Endothelial cell of umbilical vein (primary cell): ENCODE measurements around the gene CD27. TPM values are rescaled to one million over a fixed set of nuclear protein-coding genes. Genes with fewer than 3 reads are reported as not detected.
"Not testable (repeated sequence)": the region's sequence is repeated elsewhere in the genome, so short reads cannot be mapped to it uniquely, and the experiment has no call there.

ENCODE experiments used
- BruUV-seq: library from RNA; stranded (reverse); fragments of 400-500 nt; replicated peaks from 2 replicates; lab custom pipeline; 2021; lab: Mats Ljungman, UMichigan
- CTCF ChIA-PET: fragments of 300-600, 350-600 bp; sonication (Branson Sonifier 250); formaldehyde crosslinking; loops from one replicate; lab custom pipeline; 2021; ENCODE audit warnings: antibody characterized with exemption, inconsistent platforms; lab: Charles Lee
- POLR2A ChIA-PET: fragments of 300-600, 350-600 bp; sonication (Branson Sonifier 250); formaldehyde crosslinking; loops from one replicate; lab custom pipeline; 2021; ENCODE audit warnings: antibody characterized with exemption, inconsistent platforms; lab: Charles Lee
- DNase-seq: peaks from one replicate; pipeline ENCODE4 v3.0.0-alpha.2; 2011; ENCODE audit warnings: low read depth, low spot score
- FAIRE-seq: peaks from 2 replicates; lab custom pipeline; 2011; peaks lifted over from hg19 to GRCh38; lab: Jason Lieb, UNC
- H2AFZ ChIP-seq: 2 replicates; pipeline ENCODE4 v1.6.0; 2012; ENCODE audit warnings: low read depth, low read length, control low read depth, inconsistent platforms
- H3K27ac ChIP-seq: 2 replicates; pipeline ENCODE4 v1.5.1; 2011; ENCODE audit warnings: low read depth, mild to moderate bottlenecking, control low read depth, low read length, moderate library complexity; ENCODE audit not compliant: insufficient read depth
- H3K27me3 ChIP-seq, 2 experiments: 2 replicates each; pipeline versions ENCODE4 v1.6.0 to v1.6.1; 2011; ENCODE audit warnings: low read length in 2 of 2, mixed read lengths in 1 of 2; ENCODE audit not compliant: control insufficient read depth in 2 of 2, insufficient read depth in 2 of 2
- H3K36me3 ChIP-seq, 2 experiments: 2 replicates in 1 of 2; 3 replicates in 1 of 2; pipeline ENCODE4 v1.5.1; 2011; ENCODE audit warnings: low read length in 2 of 2, mild to moderate bottlenecking in 1 of 2, moderate library complexity in 1 of 2; ENCODE audit not compliant: control insufficient read depth in 2 of 2, insufficient read depth in 2 of 2; ENCODE audit errors: extremely low read depth in 1 of 2
- H3K4me1 ChIP-seq: 3 replicates; pipeline ENCODE4 v1.5.1; 2011; ENCODE audit warnings: mild to moderate bottlenecking, low read length; ENCODE audit not compliant: control insufficient read depth, insufficient read depth; ENCODE audit errors: extremely low read depth
- H3K4me2 ChIP-seq: 2 replicates; pipeline ENCODE4 v1.6.1; 2011; ENCODE audit warnings: low read length, control low read depth, mixed read lengths; ENCODE audit not compliant: insufficient read depth
- H3K4me3 ChIP-seq, 3 experiments: fragments of 200-600 bp in 1 of 3; sonication (generic), shearing (Covaris generic) in 1 of 3; replicated peaks in 1 of 3; 2 replicates each; pipeline ENCODE4 v1.5.1; 2011 to 2016; ENCODE audit warnings: control low read depth in 3 of 3, low read length in 3 of 3, mild to moderate bottlenecking in 2 of 3, inconsistent platforms in 1 of 3, low read depth in 1 of 3, moderate library complexity in 1 of 3; ENCODE audit not compliant: insufficient read depth in 1 of 3
- H3K79me2 ChIP-seq: 2 replicates; pipeline ENCODE4 v1.6.0; 2012; ENCODE audit warnings: low read length, inconsistent platforms; ENCODE audit not compliant: control insufficient read depth, insufficient read depth
- H3K9ac ChIP-seq: replicated peaks from 2 replicates; pipeline ENCODE3; 2011; ENCODE audit warnings: low read length, control low read depth; ENCODE audit not compliant: insufficient read depth; ENCODE audit errors: extremely low read depth
- H3K9me1 ChIP-seq: replicated peaks from 3 replicates; pipeline ENCODE4 v1.6.0; 2011; ENCODE audit warnings: mild to moderate bottlenecking, low read length; ENCODE audit not compliant: control insufficient read depth, insufficient read depth; ENCODE audit errors: extremely low read depth
- H3K9me3 ChIP-seq: replicated peaks from 2 replicates; pipeline ENCODE4 v1.5.1; 2012; ENCODE audit warnings: low read length, inconsistent platforms; ENCODE audit not compliant: control insufficient read depth, insufficient read depth
- H4K20me1 ChIP-seq: replicated peaks from 2 replicates; pipeline ENCODE3; 2011; ENCODE audit warnings: mild to moderate bottlenecking, low read length; ENCODE audit not compliant: control insufficient read depth, insufficient read depth; ENCODE audit errors: extremely low read depth
- FOS ChIP-seq: IDR thresholded peaks from 2 replicates; pipeline ENCODE4 v1.6.1; 2011; ENCODE audit warnings: mild to moderate bottlenecking, low read length, moderate library complexity, borderline replicate concordance; ENCODE audit not compliant: insufficient read depth
- GATA2 ChIP-seq: IDR thresholded peaks from 2 replicates; pipeline ENCODE4 v1.7.0; 2011; ENCODE audit warnings: low read depth, mild to moderate bottlenecking, moderate library complexity, mixed read lengths, low read length; ENCODE audit not compliant: insufficient read length, insufficient read depth
- dilution Hi-C: fragments of 300-500 bp; cut with MboI; formaldehyde crosslinking; loops from one replicate; pipeline ENCODE4 v1.15.0; 2019; ENCODE audit warnings: low sequenced_read_pairs; ENCODE audit not compliant: extremely low pct_ligation_motif_present
- intact Hi-C: fragments of 100-400 bp; cut with micrococcal nuclease; formaldehyde crosslinking; loops from one replicate; pipeline ENCODE4 v1.10.0; 2022
- polyA plus RNA-seq, 4 experiments: library from polyadenylated mRNA; depleted of rRNA in 3 of 4; stranded (reverse) in 3 of 4; unstranded in 1 of 4; fragments of >200 nt; gene quantifications; 2 replicates each; pipeline versions ENCODE4 v1.2.1 to v1.2.3, GENCODE V29; 2011 to 2012; ENCODE audit warnings: missing spikeins in 1 of 4
- total RNA-seq: library from RNA; stranded (reverse); gene quantifications from 2 replicates; pipeline ENCODE4 v1.2.3, GENCODE V29; 2021

The CD27 gene
- total and polyA plus RNA-seq, 2 donors (not counting 3 experiments of a cell fraction or from before 2014, with no cell fraction given) = not detected

GRCh38 chr12:6426882-6427671 is 17.7 kb upstream of the CD27 start:
- DNase-seq = no peak
- Histone ChIP-seq H4K20me1 (no peaks in the 10 kb centered on the region), H2AFZ (no peak overlapping the region), H3K27ac (no peak overlapping the region), H3K9me1 (no peaks in the 10 kb centered on the region), H3K4me3 (no peak overlapping the region), H3K27me3 (no peaks in the 10 kb centered on the region), H3K4me2 (no peak overlapping the region), H3K79me2 (no peaks in the 10 kb centered on the region), H3K4me1 (peaks cover 18% of the 10 kb centered on the region), H3K9ac (no peak overlapping the region), H3K9me3 (no peaks in the 10 kb centered on the region), H3K36me3 (no peaks in the 10 kb centered on the region)
- ChIA-PET CTCF (interaction anchor here (0.6 to 7.8 kb wide), 2 partner anchors 39 to 1394 kb away, joined by 3 to 147 read pairs; no protein-coding TSS in a partner anchor), POLR2A (no interaction called here)
- TF ChIP-seq FOS (no peak), GATA2 (no peak)
- no TSS peak for BruUV-seq
- dilution Hi-C loops (no loop called here), intact Hi-C loops (no loop called here)
- FAIRE-seq = no peak

DNA sequence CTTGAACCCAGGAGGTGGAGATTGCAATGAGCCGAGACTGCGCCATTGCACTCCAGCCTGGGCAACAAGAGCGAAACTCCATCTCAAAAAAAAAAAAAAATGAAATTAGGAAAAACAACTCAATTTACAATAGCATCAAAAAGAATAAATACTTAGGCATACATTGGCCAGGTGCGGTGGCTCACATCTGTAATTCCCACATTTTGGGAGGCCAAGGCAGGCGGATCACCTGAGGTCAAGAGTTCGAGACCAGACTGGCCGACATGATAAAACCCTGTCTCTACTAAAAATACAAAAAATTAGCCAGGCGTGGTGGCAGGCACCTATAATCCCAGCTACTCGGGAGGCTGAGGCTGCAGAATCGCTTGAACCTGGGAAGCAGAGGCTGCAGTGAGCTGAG is 17.0 kb upstream of the CD27 start:
- DNase-seq, H3K4me2 ChIP-seq, H3K9me1 ChIP-seq, dilution Hi-C loops, FAIRE-seq, H3K9ac ChIP-seq, H3K9me3 ChIP-seq, H3K27me3 ChIP-seq, H3K4me3 ChIP-seq, H3K27ac ChIP-seq, H3K79me2 ChIP-seq, BruUV-seq, H2AFZ ChIP-seq, intact Hi-C loops, H3K36me3 ChIP-seq, H4K20me1 ChIP-seq, POLR2A ChIA-PET: not testable (repeated sequence)
- peaks cover 18% of the 10 kb centered on the region for H3K4me1 ChIP-seq
- CTCF ChIA-PET = interaction anchor here (0.6 to 7.8 kb wide), 4 partner anchors 38 to 1394 kb away, joined by 3 to 147 read pairs (median 3); no protein-coding TSS in a partner anchor
